ENCODE results near the gene SAP30L. TPM values are rescaled to one million over a fixed set of nuclear protein-coding genes. Genes with fewer than 3 reads are reported as not detected.

The SAP30L gene
- total and polyA plus RNA-seq, 4 donors = 6.3 to 11.1 (median 8.6) TPM

- Histone ChIP-seq H3K36me3 (ENCODE audit: control insufficient read depth in 4 of 4, insufficient read depth in 3 of 4, low read depth in 1 of 4, low read length in 3 of 4) (peaks cover 5 to 37% (median 13%) of the 10 kb centered on the region in 4 donors), H3K27ac (ENCODE audit: low read depth in 1 of 2, low read length in 2 of 2) (no peak overlapping the region), H3K27me3 (ENCODE audit: control insufficient read depth in 4 of 4, insufficient read depth in 4 of 4, low read length in 3 of 4) (no peaks in the 10 kb centered on the region), H3K4me3 (ENCODE audit: low read depth in 1 of 3, low read length in 3 of 3) (no peak overlapping the region), H3K9me3 (ENCODE audit: control insufficient read depth in 4 of 4, low read length in 3 of 4) (no peaks in the 10 kb centered on the region), H3K4me1 (ENCODE audit: control insufficient read depth in 4 of 4, insufficient read depth in 4 of 4, low read length in 3 of 4) (peaks cover 0 to 7% (median 5%) of the 10 kb centered on the region in 4 donors), H3K9ac (ENCODE audit: low read depth in 1 of 2, low read length in 2 of 2) (no peak overlapping the region)
- no peak for TF ChIP-seq RXRA (IDR thresholded peaks at IDR 0.05)
- no peak for TF ChIP-seq ATF3 (IDR thresholded peaks at IDR 0.05)
- TF ChIP-seq EGR1 (IDR thresholded peaks at IDR 0.05; ENCODE audit: low read depth in 2 of 2) = no peak
- no peak for TF ChIP-seq YY1 (IDR thresholded peaks at IDR 0.05)
- TF ChIP-seq SP1 (IDR thresholded peaks at IDR 0.05) = no peak
- no peak for TF ChIP-seq RAD21 (IDR thresholded peaks at IDR 0.05)
- TF ChIP-seq FOXA1 (IDR thresholded peaks at IDR 0.05) = no peak
- TF ChIP-seq MAX (IDR thresholded peaks at IDR 0.05) = no peak
- no peak for TF ChIP-seq NR2F2 (IDR thresholded peaks at IDR 0.05)
- no peak for TF ChIP-seq JUND (IDR thresholded peaks at IDR 0.05)
- TF ChIP-seq GABPA (IDR thresholded peaks at IDR 0.05 in 1 of 2, conservative IDR thresholded peaks at IDR 0.05 in 1 of 2) = no peak
- no peak for TF ChIP-seq CTCF (IDR thresholded peaks at IDR 0.05; ENCODE audit: low read depth, low read length, missing input control)
- TF ChIP-seq FOXA2 (IDR thresholded peaks at IDR 0.05) = no peak
- TF ChIP-seq ZBTB33 (IDR thresholded peaks at IDR 0.05) = no peak
- no peak for TF ChIP-seq TAF1 (conservative IDR thresholded peaks at IDR 0.05)
- TF ChIP-seq HNF4G (IDR thresholded peaks at IDR 0.05) = no peak
- no peak for TF ChIP-seq HNF4A (conservative IDR thresholded peaks at IDR 0.05)
- no peak for TF ChIP-seq REST (IDR thresholded peaks at IDR 0.05)
- DNase-seq (ENCODE audit: low spot score) = no peak
- WGBS = 91% methylated on average over 5 of the region's 5 CpGs
These were observed 5.3 kb upstream of the SAP30L start for GRCh38 chr5:154440540-154440939.
